Adrenal gland (tissue), 12 donors: ENCODE measurements around the gene TNRC18. TPM values are rescaled to one million over a fixed set of nuclear protein-coding genes. Genes with fewer than 3 reads are reported as not detected.

Experiments used
- DNase-seq, 7 donors: peaks; one replicate each; pipeline ENCODE4 v3.0.0-alpha.2; 2019 to 2020
- H3K27ac ChIP-seq, 5 donors: fragments of 200-600 bp; sonication (generic) in 4 of 5; 1 replicate in 3 of 5; 2 replicates in 2 of 5; pipeline versions ENCODE4 v1.5.1 to v1.8.0; 2016 to 2020; ENCODE audit warnings: mild to moderate bottlenecking in 1 of 5
- H3K27me3 ChIP-seq: fragments of 200-600 bp; 2 replicates; pipeline ENCODE4 v1.8.0; 2021
- H3K36me3 ChIP-seq, 2 donors: fragments of 200-600 bp; replicated peaks in 1 of 2; 1 replicate in 1 of 2; 2 replicates in 1 of 2; pipeline versions ENCODE4 v1.5.1 to v1.8.0; 2018 to 2022
- H3K4me1 ChIP-seq, 2 donors: fragments of 200-600 bp; replicated peaks in 1 of 2; 1 replicate in 1 of 2; 2 replicates in 1 of 2; pipeline versions ENCODE4 v1.5.1 to v1.8.0; 2018 to 2021
- H3K4me3 ChIP-seq, 4 donors: fragments of 200-600 bp; sonication (generic) in 3 of 4; one replicate each; pipeline ENCODE4 v1.5.1; 2016 to 2018
- H3K9me3 ChIP-seq, 3 donors: fragments of 200-600 bp; sonication (generic) in 1 of 3; replicated peaks in 1 of 3; 1 replicate in 2 of 3; 2 replicates in 1 of 3; pipeline versions ENCODE4 v1.5.1 to v1.8.0; 2016 to 2021
- CTCF ChIP-seq, 6 experiments: fragments of 450-650 bp in 4 of 6; fragments of 200-600 bp in 2 of 6; sonication (generic) in 1 of 6; IDR thresholded peaks; 1 replicate in 5 of 6; 2 replicates in 1 of 6; pipeline versions ENCODE4 v1.5.1 to v1.8.0; 2016 to 2021; ENCODE audit warnings: antibody characterized with exemption in 6 of 6, mild to moderate bottlenecking in 2 of 6, moderate library complexity in 1 of 6
- POLR2A ChIP-seq, 2 donors: fragments of 450-650 bp; IDR thresholded peaks; one replicate each; pipeline ENCODE4 v1.6.1; 2017; ENCODE audit warnings: antibody characterized with exemption in 2 of 2, mild to moderate bottlenecking in 2 of 2, moderate library complexity in 1 of 2
- WGBS, 4 donors: extraction: QIAGEN DNeasy Blood & Tissue Kit in 2 of 4; methylation state at CpG; one replicate each; pipeline versions ENCODE4 v1.1.5 to v1.1.7; 2013 to 2017; 5-methylcytosine and 5-hydroxymethylcytosine counted together
- intact Hi-C, 2 donors: fragments of 100-400 bp; cut with DNase I; formaldehyde crosslinking; loops; one replicate each; pipeline versions ENCODE4 v1.14.1 to v1.15.0; 2022 to 2023
- polyA plus RNA-seq, 3 donors: library from polyadenylated mRNA; stranded (reverse); fragments of 200-250 nt in 2 of 3; fragments of 350-450 nt in 1 of 3; fragmentation: Illumina TruSeq in 1 of 3; extraction: RNeasy Lipid Tissue Mini Kit (QIAGEN cat#74804) in 1 of 3; gene quantifications; one replicate each; pipeline ENCODE4 v1.2.3, GENCODE V29; 2013 to 2014
- total RNA-seq, 9 donors: library from RNA; depleted of rRNA in 4 of 9; stranded (reverse); fragments of >200 nt in 4 of 9; fragments of 120-200 nt in 1 of 9; fragmentation: NEBNext Ultra II Directional in 1 of 9; extraction: Animal tissue kit (Norgen Biotek cat#: 25700) in 1 of 9; gene quantifications; one replicate each; pipeline versions ENCODE4 v1.1.0 to v1.2.4, GENCODE V29; 2013 to 2023
- donor health status: healthy with polysubstance abuse.
- donor health status: Bipolar disorder and iron deficiency.
- donor health status: DM: yes; HTN: yes; CAD: no.
- donor health status: DM: no; HTN: no; CAD: no.
- donor health status: DM: no; HTN: no; CAD: no.
- donor health status: DM: yes; HTN: yes; CAD: no.

Gene TNRC18
- total and polyA plus RNA-seq, 12 donors = 8.9 to 120 (median 55.4) TPM

DNA sequence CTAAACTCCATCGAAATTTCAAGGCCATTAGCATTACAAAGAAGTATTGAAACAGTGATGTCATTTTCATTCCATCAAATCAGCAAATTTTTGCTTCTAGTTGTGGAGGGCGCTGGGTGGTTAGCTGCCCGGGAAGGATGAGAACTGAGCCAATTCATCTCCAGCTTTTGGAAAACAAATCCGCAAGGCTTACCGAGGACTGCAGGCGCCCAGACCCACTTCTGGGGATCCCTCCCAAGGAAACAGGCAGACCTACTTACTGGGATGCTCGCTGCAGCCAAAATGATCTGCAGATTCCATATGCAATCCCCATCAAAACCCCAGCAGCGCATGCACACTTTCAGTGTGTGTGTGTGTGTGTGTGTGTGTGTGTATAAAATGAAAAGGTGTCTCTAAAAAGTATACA, 19.2 kb downstream of the TNRC18 start:
- WGBS, 4 donors = 70 to 78% (median 75%) methylated on average over 7 to 8 of the region's 8 CpGs
- Histone ChIP-seq H3K27me3 (no peaks in the 10 kb centered on the region), H3K4me1 (peaks cover 6 to 12% of the 10 kb centered on the region in 2 donors), H3K9me3 (no peaks in the 10 kb centered on the region), H3K36me3 (peaks cover 0 to 12% of the 10 kb centered on the region in 2 donors), H3K27ac (no peak overlapping the region), H3K4me3 (no peak overlapping the region)
- DNase-seq = no peak
- no peak for TF ChIP-seq POLR2A (IDR thresholded peaks at IDR 0.05)
- TF ChIP-seq CTCF (IDR thresholded peaks at IDR 0.05) = no peak
- intact Hi-C loops = no loop called here

DNA sequence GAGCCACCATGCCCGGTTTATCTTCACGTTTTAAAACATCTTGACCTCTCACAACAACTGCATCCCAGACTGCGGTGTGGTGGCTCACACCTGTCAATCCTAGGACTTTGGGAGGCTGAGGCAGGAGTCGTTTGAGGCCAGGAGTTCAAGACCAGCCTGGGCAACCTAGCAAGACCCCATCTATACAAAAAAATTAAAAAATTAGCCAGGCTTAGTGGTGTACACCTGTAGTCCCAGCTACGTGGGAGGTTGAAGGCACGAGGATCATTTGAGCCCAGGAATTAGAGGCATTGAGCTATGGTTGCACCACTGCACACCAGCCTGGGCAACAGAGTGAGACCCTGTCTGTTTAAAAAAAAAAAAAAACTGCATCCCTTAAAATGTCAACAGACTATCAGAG, 20.2 kb downstream of the TNRC18 start:
- no peak for TF ChIP-seq CTCF (IDR thresholded peaks at IDR 0.05)
- no peak for TF ChIP-seq POLR2A (IDR thresholded peaks at IDR 0.05)
- peaks cover 6 to 12% of the 10 kb centered on the region in 2 donors for H3K4me1 ChIP-seq
- no peak overlapping the region for H3K27ac ChIP-seq
- DNase-seq = no peak
- no peaks in the 10 kb centered on the region for H3K27me3 ChIP-seq
- no peak overlapping the region for H3K4me3 ChIP-seq
- 91 to 97% (median 93%) methylated on average over 6 of the region's 6 CpGs for WGBS, 4 donors
- peaks cover 0 to 7% of the 10 kb centered on the region in 2 donors for H3K36me3 ChIP-seq
- intact Hi-C loops = no loop called here
- no peaks in the 10 kb centered on the region for H3K9me3 ChIP-seq

DNA sequence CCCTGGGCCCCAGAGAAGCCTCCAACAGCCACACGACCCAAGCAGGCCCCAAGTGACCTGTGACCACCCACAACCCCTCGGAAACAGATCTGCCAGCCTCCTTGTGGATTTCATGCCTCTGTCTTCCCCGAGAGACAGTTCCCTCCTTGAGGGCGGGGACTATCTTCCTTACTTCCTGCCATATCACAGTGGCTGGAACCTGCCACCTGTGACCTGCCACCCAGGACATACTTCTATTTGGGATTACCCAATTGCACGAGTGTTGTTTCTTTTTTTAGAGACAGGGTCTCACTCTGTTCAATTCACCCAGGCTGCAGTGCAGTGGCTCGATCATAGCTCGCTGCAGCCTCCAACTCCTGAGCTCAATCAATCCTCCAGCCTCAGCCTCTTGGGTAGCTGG, 25.9 kb downstream of the TNRC18 start:
- no peak overlapping the region for H3K4me3 ChIP-seq
- 62 to 78% (median 78%) methylated on average over 7 of the region's 7 CpGs for WGBS, 4 donors
- H3K27me3 ChIP-seq = no peaks in the 10 kb centered on the region

GRCh38 chr7:5396999-5397663, 26.5 kb downstream of the TNRC18 start:
- peak overlapping the region in 1 of 4 donors; percentile 36 for H3K4me3 ChIP-seq
- peaks cover 0 to 22% of the 10 kb centered on the region in 2 donors for H3K36me3 ChIP-seq
- H3K4me1 ChIP-seq = peaks cover 0 to 9% of the 10 kb centered on the region in 2 donors
- H3K27ac ChIP-seq = peak overlapping the region; percentile 15 to 85 (median 62)
- intact Hi-C loops = no loop called here
- no peaks in the 10 kb centered on the region for H3K27me3 ChIP-seq
- no peaks in the 10 kb centered on the region for H3K9me3 ChIP-seq
- 40 to 69% (median 60%) methylated on average over 4 to 30 of the region's 30 CpGs for WGBS, 4 donors
- peak; percentile 69 to 89 (median 83) for DNase-seq
- TF ChIP-seq CTCF (IDR thresholded peaks at IDR 0.05) (no peak), POLR2A (IDR thresholded peaks at IDR 0.05) (no peak)

More for the DNA sequence above, 25.9 kb downstream of the TNRC18 start:
- peak overlapping the region in 2 of 5 donors; percentile 80 to 85 for H3K27ac ChIP-seq
- no peak for DNase-seq
- H3K36me3 ChIP-seq = peaks cover 0 to 16% of the 10 kb centered on the region in 2 donors
- TF ChIP-seq CTCF (IDR thresholded peaks at IDR 0.05) = no peak
- no peak for TF ChIP-seq POLR2A (IDR thresholded peaks at IDR 0.05)
- H3K4me1 ChIP-seq = peaks cover 0 to 9% of the 10 kb centered on the region in 2 donors
- intact Hi-C loops = no loop called here
- H3K9me3 ChIP-seq = no peaks in the 10 kb centered on the region
